ENCODE measurements around the gene JPH3.
"Not testable (repeated sequence)": the region's sequence is repeated elsewhere in the genome, so short reads cannot be mapped to it uniquely, and the experiment has no call there.

The JPH3 gene

DNA sequence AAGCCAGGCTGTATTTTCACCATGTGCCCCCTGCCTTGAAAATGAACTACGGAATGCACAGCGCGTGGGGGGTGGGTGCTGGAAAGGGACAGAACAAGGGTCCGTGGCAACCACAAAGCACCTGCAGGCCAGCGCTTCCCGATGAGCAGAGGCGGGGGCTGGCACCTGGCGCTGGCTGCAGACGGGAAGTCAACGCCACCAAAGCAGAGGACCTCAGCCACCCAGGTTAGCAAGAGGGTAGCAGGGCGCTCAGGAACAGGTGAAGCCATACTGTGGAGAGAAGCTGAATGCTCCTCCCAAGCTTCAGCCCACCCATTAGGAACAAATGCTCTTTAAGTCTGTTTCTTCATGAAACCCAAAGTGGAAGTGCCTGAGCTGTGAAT, 98.8 kb downstream of the JPH3 start:
- DNase-seq = no peak

DNA sequence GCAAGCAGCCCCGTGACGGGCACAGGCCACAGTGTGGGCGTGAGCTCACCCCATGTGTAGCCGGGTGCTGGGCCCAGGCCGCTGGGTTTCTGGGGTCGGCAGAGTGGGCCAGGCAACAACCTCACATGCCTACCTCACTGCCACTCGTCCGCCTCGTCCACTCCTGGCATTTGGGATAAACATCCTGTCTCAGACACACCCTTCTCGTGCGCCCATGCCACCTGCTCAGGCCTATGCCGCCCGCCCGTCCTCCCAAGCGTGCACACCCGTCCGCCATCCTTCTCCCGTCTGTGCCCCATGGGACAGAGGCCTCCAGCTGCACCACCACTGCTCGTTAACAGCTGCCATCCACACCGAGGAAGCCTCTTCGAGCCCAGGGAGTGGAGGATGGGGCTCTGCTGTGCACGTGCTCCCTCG, 99.2 kb downstream of the JPH3 start:
- DNase-seq = no peak

DNA sequence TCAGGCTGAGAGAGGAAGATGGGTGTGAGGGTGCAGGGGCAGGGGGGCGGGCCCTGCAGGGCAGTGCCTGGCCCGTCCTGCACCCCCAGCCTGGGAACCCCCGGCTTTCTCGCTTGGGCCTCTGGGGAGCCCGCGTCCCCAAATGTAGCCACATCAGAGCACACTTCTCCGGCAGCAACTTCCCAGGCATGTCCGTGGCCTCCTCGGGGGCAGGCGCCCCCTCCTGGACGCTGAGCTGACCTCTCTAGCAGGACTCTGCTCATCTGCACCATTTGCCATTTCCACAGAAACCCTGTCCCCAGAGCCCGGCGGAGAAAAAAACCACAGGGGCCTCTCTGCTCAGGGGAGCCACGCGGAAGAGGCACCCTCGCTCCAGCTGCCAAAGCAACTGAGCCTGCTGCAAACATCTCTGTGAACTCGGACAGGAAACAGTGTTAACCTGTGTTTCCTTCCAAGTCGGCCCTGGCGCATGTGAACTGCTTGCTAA, 100.1 kb downstream of the JPH3 start:
- DNase-seq = no peak

DNA sequence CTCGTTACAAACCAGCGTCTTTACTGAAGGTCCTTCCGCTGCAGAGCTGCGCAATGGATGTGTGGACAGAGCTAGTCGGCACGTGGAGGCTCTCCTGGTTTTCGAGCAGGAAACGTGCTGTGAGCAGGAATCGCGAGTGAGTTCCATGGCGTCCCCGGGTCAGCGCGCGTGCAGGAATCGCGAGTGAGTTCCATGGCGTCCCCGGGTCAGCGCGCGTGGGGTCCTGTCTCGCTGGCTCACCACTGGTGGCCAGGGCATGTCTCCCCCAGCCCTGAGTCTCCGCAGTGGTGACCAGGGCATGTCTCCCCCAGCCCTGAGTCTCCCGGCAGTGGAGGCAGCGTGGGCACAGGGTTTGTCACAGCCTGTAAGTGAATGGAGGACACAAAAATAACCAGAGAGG, 100.8 kb downstream of the JPH3 start:
- DNase-seq = no peak

DNA sequence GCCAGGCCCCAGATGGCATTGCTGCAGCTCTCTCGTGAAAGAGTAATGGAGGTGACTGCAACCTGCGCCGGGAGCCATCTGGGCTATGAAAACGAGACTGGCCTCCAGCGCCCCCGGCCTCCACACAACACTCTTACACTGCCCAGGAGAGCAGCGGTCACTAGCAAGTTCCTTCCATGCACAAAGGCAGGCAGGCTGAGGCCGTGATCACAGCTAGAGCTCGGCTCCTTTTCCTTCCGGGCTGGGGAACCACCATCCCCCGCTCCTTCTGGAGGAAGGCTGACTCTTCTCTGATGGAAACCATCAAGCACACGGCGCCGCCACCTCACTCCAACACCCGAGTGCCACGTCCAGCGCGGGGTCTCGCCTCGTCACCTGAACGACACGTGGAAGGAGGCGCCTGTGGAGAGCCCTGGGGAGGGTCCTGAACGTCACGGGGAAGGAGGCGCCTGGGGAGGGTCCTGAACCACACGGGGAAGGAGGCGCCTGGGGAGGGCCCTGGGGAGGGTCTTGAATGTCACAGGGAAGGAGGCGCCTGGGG, 101.6 kb downstream of the JPH3 start:
- DNase-seq = no peak

DNA sequence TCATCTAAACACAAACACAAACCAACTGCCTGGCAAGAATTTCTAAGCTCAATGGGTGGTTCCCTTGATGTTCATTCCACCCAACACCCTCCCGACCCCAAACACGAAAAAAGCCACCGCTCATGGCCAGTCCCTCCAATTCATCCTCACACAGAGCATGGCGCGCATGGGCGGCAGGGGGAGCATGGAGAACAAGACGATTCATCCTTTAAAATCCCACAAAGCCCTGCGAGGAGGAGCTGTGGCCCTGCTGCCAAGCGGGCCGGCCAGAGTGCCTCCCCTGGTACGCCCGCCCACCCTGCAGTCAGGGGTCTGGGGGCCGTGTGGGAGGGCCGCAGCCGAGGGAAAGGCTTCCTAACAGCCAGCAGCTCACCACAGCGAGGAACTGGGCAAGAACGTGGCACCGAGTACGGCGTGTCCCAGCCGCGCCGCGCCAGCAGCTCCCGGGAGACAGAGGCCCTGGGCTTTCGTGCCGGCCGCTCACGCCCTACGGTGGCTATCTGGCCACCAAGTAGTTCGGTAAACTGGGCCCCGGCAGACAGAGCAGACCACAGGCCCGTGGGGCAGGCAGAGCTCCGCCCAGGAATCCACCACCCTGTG, 102.5 kb downstream of the JPH3 start:
- DNase-seq = no peak

DNA sequence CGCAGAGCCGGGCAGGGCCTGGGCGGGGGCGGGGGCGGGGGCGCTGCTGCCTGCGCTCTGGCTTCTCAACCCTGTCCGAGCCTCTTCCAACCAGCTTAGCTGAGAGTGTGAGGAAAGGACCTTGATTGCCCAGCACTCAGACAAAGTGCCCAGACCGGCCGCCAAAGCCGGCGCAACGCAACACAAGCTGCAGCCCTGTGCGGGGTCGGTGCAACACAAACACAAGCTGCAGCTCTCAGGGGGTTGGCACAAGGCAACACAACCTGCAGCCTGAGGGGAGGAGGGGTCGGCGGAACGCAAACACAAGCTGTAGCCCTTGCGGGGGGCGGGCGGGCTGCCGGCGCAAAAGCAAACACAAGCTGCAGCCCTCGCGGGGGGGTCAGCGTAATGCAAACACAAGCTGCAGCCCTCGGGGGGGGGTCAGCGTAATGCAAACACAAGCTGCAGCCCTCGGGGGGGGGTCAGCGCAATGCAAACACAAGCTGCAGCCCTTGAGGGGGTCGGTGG, 103.5 kb downstream of the JPH3 start:
- no peak for DNase-seq

DNA sequence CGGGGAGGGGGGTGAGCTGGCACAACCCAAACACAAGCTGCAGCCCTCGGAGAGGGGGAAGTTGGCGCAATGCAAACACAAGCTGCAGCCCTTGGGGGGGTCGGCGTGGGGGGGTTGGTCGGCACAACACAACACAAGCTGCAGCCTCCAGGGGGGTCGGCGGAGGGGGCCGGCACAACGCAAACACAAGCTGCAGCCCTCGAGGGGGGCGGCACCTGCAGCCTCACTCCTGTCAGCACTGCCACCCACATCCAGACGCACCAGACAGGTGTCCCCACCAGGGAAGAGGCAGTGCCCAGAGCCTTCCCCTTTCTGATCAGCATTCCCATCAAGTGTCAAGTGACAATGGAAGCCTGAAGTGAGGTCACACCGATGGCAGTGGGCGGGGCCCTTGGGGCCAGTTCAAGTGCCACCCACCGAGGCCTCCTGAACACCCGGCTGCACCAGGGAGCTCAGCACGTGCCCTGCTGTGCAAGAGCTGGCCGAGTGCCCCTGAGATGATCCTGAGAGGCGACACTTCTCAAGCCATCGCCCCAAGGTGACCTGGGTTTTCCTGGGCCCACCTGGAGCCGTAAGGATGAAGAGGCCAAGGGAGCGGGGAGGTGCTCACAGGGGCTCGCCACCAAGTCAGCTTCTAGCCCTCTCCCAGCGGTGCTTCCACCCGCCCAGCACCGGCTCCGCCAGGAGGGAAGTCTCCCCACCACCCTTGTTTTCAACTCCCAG, 104.1 kb downstream of the JPH3 start:
- DNase-seq = no peak

DNA sequence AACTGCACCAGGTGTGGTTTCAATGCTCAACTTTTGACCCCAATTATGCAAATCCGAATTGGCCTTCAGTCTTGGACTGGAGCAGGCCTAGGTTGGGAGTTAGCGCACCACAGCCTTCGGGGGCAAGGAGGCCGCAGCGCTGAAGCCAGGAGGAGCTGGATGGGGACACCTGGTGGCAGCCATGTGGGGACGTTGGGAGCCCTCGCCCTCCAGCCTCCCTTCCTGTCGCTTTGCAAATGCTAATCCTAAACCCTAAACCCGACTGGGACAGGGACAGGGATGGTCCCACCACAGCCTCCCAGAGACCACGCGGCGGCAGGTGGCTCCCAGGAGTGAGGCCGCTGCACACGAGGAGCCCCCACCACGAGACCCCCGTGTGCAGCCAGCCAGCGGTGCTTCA, 104.8 kb downstream of the JPH3 start:
- DNase-seq = no peak

DNA sequence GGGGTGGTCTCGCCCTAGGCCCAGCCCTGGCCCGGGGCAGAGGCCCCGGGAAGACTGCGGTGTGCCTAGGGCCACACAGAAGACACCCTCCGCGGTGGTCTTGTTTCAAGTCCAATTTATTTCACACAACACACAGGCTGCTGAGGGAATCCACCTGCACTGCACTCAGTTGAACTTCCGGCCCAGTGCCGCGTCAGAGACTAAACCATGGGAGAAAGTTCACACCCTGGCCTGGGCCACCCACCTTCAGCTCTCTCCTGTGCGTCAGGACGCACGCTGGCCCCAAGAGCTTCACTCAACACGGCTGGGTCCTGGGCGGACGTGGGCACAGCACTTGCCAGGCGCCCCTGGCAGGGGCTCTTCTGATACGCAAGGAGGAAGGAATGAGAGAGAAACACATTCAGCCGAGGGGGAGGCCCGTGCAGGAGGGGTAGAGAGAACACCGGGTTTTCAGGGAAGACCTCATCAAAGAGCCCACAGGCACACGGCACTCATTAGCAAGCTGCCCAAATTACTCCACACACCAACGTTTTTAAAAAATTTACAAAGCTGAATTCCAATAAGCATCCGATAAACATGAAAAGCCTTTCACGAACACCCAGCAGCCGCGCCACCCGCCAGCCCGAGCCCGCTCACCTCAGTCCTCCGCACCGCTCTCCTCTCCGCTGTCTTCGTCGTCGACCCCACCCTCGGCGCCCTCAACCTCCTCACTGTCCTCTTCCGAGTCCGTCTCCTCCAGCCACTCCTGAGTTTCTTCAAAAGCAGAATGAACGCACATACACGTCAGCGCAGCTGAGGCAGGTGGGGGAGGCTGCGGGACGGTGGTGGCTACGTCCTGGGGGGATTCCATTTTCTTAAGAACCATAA, 105.6 kb downstream of the JPH3 start:
- DNase-seq = no peak

DNA sequence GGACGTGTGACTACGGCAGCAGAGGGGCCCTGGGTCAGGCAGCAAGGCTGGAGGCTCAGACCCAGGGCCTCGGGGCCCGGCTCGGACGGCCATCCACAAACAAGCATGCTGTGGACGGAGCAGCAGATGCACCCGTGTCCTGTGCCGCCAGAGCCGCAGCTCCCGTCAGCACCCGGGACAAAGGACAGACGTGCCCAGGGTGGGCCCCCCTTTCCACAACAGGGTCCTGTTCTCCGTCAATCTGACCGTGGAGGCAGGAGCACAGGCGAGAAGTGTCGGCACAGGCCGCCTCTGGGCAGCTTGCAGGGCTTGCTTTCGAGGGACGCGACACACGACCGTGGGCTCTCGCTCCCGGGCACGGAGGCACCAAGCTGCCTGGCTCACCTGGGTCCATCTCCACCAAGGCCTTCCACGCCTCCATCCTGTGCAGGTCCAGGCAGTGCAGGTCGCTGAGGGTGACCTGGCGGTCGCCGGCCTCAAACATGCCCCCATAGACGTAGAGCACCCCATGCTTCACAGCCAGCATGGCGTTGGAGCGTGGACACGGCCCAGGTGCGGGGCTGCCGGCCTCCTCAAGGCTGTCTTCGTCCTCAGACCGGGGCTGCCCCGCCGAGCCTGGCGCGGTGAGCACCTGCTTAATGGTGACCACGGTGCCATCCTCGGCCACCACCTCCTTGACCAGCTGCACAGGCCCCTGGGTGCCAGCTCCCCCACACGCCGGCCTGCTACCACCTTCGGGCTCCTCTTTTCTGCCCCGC, 106.8 kb downstream of the JPH3 start:
- DNase-seq = no peak

DNA sequence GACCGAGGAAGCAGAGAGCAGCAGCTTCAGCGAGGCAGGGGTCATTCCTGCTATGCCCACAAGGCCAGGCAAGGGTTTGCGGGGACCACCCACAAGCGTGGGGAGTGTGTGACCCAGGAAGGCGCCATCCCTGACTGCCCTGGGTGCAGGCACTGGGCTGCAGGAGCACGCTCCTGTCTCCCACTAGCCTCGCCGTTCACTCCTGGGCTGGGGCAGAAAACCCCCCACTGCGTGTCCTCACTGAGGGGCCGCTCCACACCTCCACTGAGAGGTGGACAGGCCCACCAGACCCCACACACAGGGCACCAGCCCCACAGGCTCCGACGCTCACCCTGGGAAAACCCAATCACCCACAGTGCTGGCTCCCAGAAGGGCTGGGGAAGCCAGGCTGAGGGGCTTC, 107.4 kb downstream of the JPH3 start:
- DNase-seq = no peak

DNA sequence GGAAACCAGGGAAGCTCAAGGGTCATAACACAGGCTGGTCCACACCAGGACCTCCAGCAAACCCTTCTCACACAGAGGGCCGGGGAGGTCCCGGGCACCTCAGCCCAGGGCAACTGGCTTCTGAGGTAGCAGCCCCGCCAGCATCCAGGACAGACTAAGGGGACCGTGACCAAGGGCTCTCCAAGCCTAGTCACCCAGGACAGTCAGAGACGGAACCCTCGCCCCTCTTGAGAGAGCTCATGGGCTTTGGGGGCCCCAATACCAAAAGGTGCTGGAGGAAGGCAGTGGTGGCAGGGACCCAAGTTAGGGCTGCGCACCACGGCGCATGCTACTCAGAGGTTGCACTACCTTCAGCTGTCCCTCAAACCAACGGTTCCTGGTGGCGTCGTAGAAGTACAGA, 108.6 kb downstream of the JPH3 start:
- DNase-seq = no peak

DNA sequence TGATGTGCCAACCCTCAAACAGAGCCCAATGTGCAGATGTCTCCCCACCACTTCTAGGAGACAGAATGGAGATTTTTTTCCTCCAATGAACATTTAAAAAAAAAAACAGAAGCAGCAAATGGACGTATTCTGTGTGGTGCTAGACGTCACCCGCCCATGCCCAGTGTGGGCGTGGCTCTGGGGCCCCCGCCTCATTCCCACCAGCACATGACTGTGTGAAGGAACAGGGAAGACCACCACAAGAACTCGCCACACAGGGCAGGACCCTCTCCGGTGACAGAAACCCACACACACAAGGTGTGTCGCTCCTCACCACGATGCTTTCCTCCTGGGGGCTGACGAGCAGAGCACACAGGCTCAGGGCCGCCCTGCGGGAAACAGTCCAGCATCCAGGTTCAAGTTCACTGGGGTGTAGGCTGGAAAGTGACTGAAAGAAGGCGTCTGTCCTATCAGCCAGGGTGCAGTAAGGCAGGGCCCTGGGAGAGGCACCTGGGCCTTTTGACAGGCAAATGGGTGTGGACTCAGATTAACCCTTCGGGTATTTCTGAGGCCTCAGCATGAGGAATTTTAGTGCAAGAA, 110.0 kb downstream of the JPH3 start:
- no peak for DNase-seq

DNA sequence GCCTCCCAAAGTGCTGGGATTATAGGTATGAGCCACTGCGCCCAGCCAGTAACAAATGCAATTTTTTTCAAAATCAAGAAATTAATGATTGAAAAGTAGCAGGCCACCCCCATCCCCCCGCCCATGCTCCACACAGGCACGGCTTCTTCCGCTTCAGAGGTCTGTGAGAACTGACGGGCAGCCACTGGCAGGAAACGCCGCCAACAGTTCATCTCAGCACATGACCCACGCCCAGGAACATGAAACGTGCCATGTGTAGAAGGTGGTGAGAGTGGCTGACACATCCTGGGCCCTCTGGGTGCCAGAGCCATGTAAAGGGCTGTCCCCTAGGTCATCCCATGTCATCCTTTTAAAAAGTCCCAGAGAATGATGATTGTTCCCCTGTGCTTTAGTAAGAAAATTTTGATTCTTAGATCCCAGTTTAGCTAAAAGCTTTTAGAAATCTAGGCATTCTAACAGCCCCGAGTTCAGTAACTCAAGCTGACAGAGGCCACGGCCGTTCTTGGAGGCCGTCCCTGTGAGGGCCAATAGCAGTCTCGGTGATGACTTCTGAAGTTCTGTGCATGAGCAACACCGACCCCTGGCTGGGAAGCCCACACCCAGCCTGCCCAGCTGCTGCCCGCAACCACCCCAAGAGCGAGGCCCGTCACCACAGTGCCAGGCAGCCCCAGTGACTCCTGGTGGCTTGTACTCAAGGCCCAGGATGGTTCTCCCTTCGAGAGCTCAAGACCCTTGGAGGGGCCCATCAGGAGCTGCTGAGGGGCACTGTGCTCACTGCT, 111.3 kb downstream of the JPH3 start:
- DNase-seq = no peak

DNA sequence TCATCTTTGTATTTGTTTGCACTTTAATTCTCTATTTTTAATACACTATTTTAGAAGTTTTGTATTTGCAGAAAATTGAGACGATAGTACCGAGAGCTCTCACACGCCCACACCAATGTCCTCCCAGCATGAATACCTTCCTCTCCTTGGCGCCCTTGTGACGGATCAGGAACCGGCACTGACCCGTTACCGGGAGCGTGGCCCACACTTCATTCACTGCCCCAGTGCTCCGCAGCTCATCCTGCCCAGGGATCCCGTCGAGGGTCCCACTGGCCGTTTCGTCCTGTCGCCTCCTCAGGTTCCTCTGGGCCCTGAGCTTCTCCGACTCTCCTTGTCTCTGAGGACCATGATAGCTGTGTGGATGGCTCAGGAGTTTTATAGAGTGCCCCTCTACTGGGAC, 112.9 kb downstream of the JPH3 start:
- DNase-seq = no peak

DNA sequence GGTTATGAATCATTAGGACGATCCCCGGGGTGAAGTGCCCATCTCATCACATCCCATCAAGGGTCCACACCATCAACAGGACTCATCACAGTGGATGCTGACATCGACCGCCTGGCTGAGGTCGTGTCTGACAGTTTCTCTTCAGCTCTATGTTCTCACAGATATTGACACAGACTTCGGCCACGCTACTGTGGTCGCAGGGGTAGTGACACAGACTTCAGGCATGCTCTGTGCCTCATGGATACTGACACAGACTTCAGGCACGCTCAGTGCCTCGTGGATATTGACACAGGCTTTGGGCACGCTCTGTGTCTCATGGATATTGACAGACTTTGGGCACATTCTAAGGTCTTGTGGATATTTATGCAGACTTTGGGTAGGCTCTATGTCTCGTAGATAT, 113.3 kb downstream of the JPH3 start:
- DNase-seq = no peak

DNA sequence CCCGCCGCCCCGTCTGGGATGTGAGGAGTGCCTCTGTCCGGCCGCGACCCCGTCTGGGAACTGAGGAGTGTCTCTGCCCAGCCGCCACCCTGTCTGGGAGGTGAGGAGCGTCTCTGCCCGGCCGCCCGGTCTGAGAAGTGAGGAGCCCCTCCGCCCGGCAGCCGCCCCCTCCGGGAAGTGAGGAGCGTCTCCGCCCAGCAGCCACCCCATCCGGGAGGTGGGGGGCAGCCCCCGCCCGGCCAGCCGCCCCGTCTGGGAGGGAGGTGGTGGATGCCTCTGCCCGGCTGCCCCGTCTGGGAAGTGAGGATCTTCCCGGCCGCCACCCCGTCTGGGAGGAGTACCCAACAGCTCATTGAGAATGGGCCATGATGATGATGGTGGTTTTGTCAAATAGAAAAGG, 116.5 kb downstream of the JPH3 start:
- DNase-seq = not testable (repeated sequence)

DNA sequence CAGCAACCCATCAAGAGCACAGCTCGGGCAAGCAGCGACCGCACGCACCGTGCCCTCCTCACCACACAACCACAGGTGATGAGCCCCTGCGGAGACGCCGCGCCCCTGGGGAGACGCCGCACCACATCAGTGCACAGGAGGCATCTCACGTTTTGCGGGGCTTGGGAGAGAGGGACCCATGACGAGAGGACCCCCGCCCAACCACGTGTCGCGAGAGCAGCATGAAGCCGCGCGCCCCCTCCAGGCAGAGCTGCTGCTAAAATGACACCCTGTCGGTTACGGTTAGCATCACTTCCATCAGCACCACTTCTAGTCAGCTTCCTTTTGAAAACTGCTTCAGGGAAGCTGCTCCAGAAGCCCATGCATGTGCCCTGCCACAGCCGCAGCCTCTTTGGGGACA, 118.1 kb downstream of the JPH3 start:
- DNase-seq = no peak

DNA sequence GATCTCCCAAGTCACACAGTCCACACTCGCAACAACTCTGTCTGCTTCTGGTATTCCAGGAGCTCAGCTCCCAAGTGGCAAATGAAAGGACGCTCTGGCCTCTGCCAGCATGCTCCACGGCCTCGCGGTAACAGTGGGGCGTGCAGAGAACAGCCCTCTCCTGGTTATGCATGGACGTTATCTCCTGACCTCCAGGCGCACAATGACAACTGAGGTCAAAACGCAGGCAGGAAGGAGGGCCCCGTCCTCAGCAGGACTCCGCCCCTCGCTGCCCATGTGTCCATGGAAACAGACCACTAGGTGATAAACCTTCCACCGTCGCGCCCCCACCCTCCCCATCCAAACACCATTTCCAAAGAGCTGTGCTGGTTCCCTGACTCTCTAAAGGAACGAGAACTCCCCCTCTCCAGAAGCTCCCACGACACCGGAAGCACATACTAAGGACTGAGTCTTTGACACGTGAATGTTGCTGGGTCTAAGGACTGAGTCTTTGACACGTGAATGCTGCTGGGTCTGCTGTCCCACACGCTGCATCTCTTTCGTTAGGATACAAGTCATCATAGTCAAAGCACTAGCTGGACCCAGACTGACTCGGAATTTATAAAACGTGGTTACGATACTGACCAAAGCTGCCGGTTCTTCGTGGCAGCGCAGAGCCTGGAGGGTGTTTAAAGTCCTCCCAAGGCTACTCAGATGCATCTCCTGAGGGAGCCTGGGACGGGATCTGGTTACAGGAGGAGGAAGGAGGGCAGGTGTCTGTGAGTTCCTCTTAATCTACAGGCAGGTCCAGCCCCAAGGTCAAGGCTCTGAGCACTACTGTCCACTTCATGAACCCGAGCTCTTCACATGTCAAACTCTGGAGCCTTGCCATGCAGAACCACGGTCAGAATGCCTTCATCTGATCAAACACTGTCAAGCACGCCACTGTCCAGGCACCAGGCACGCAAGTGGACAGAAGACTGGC, 119.6 kb downstream of the JPH3 start:
- DNase-seq = no peak
